Activated CD8-positive, alpha-beta memory T cell treated with anti-CD3 and anti-CD28 coated beads, Interleukin-2, amount 50 U/mL, for 1 hour (primary cell): ENCODE data around the gene NXPH3.

Experiments used
- DNase-seq: peaks from one replicate; pipeline ENCODE4 v3.0.0-alpha.2; 2020; ENCODE audit errors: extremely low read depth

Gene NXPH3

DNA sequence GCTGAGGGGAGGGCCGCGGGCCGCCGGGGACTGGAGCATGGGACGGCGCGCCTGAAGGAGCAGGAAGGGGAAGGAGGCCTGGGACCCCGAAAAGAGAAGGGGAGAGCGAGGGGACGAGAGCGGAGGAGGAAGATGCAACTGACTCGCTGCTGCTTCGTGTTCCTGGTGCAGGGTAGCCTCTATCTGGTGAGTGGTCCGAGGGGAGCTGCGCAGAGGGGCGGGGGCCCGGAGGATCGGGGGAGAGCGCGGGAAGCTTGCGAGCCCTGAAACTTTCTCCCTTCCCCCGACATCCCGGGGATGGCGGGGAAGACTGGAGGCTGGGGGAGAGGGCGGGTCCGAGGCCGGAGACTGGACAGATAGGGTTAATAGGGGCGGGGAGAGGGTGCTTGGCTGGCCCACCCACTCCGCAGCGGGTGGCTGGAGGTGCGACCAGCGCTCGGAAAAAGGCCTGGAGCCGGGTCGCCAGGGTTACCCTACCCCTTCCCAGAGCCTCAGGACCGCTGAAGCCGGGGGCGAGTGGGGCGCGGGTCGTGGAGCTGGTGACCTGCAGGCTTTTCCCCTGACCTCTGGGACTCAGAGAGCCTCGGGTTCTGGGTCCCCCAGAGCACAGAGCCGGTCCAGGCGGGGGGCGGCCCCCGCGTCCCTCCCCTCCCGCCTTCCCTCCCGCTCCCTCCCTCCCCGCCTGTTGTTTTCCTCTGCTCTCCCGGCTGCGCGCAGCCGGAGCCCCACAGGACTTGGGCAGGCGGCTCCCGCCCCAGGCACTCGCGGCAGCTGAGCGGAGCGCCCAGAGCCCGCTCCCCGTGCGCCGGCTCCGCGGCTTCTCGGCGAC lies 631 bp downstream of the NXPH3 start:
- no peak for DNase-seq

- DNase-seq = no peak
These were observed 1.4 kb downstream of the NXPH3 start for GRCh38 chr17:49576917-49577649.

DNA sequence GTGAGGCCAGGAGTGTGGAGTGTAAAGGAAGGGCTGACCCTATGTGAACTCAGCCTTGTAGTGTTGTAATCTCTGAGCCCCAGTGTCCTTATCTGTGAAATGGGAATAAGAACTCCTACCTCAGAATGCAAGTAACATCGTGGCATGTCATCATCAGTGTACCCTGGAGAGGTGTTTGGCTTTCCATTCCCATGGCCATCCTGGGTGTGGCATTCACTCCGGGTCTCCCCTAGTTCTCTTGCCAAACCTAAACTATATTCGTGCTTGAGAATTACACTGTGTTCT lies 1.9 kb downstream of the NXPH3 start:
- no peak for DNase-seq

DNA sequence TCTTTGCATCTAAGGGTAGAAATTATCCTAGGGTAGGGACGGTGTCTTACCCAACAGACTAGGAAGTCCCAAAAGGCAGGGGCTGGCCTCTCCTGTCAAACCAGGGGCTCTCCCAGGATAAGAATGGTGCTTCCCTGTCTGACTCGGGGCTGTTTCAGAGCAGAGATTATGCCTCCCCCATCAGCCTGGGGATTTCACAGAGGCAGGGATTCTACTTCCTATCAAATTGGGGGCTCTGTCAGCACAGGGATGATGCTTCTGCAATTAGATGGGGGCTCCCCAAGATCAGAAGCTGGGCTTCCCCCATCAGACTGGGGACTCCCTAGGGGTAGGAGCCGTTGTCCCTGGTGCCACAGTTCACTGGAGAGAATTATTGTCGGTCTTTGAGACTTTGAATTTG lies 2.3 kb downstream of the NXPH3 start:
- no peak for DNase-seq

- no peak for DNase-seq
These were observed 2.7 kb downstream of the NXPH3 start for GRCh38 chr17:49578414-49578813.

GRCh38 chr17:49578952-49579500 lies 3.4 kb downstream of the NXPH3 start:
- no peak for DNase-seq

- DNase-seq = no peak
These were observed 3.9 kb downstream of the NXPH3 start for GRCh38 chr17:49579522-49579921.

DNA sequence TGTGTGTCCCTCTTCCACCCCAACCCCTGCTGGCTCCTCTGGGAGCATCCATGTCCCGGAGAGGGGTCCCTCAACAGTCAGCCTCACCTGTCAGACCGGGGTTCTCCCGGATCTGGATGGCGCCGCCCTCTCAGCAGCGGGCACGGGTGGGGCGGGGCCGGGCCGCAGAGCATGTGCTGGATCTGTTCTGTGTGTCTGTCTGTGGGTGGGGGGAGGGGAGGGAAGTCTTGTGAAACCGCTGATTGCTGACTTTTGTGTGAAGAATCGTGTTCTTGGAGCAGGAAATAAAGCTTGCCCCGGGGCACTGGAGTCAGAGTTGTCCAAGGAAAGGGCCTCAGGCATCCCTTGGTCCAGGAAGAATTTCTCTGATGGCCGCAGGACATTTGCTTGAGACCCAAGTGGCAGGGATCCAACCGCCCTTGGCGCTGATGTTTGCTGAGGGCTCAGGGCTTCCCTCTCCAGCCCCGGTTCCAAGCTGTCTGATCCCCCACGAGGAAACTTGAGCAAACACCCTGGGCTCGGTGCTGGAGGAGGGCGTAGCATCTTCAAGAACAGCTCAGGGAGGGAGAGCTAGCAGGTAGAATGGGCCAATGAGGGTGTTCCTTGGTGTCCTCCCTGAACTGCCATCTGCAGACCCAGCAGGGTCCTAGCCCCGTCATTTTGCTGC lies 4.5 kb downstream of the NXPH3 start:
- DNase-seq = no peak

- no peak for DNase-seq
These were observed 5.4 kb downstream of the NXPH3 start for GRCh38 chr17:49580981-49581647.

GRCh38 chr17:49581648-49581998 lies 6.0 kb downstream of the NXPH3 start:
- DNase-seq = no peak

GRCh38 chr17:49582055-49582722 lies 6.5 kb downstream of the NXPH3 start:
- no peak for DNase-seq

GRCh38 chr17:49582789-49583188 lies 7.1 kb downstream of the NXPH3 start:
- DNase-seq = no peak

- no peak for DNase-seq
These were observed 7.6 kb downstream of the NXPH3 start for GRCh38 chr17:49583226-49583625.

DNA sequence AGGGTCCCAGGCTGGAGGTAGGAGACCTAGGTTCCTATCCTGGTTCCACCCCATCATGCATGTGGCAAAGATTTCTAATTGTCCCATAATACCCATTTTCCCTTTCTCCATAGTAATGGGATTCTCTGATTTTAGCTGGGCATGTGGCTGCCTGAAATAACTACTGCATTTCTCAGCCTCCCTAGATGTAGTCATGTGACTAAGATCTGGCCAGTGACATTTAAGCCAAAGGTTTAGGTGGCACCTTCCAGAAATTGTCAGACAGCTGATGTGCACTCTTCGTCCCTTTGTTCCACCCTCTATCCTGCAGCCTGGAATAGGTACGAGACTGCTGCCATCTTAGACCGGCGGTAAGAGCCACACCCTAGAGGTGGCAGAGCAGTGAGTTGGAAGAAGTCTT lies 8.2 kb downstream of the NXPH3 start:
- DNase-seq = no peak

- no peak for DNase-seq
These were observed 9.9 kb downstream of the NXPH3 start for GRCh38 chr17:49585422-49586027.

- DNase-seq = no peak
These were observed 11.8 kb downstream of the NXPH3 start for GRCh38 chr17:49587366-49588073.

- DNase-seq = no peak
These were observed 12.6 kb downstream of the NXPH3 start for GRCh38 chr17:49588312-49588711.

DNA sequence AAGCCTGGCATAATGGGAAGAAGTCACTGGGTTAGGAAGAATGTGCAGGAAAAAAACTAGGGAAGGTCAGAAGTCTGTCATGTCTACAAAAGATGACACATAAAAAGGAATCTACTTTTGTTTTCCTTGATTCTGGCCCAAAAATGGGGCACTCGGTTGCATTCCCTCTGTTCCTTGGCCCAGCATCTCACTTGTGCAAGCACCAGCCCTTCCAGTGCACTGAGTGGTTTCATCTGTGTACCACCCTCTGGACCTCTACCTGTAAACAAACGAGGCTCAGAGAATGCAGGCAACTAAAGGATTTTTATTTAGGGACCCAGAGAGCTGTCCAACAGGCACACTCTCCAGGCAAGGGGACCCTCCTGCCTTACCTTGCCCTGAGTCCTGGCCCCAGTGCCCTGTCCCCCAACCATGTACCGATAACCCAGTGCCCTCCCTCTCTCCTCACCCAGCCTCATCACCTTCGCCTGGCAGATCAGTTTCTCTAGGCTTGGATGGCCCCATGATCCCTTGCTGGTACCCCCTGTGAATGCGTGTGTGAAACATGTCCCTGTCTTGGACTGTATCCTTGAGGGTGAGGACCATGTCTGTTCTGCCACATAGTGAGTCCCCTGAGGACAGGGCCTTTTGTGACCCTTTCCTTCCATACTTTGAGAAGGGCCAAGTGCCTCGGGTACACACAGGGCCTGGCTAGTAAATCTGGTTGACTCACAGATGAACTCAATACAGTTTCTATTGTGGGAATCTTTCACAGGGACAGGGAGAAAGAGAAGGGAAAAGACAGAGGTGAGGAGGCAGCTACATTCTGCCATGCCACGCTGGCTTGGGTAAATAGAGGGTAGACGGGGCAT lies 13.3 kb downstream of the NXPH3 start:
- DNase-seq = no peak

DNA sequence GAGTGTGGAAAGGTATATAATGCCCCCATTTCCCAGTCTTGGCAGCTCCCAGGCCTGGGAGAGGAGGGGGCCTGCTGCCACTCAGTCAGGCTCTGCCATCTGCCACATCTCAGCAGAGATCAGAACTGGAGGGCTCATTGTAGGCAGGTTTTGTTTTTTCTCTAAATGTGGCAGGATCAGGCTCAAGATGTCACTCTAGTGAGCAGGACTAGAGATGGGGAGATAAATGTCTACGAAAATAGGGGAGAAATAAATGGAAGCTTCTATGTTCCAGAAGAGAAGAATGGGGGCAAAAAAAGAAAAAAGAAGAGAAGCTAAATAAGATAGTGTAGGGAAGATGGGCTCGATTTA lies 13.9 kb downstream of the NXPH3 start:
- DNase-seq = no peak

GRCh38 chr17:49590874-49591273 lies 15.2 kb downstream of the NXPH3 start:
- DNase-seq = no peak
